ENCODE data around the gene MAN1C1.
"Not testable (repeated sequence)": the region's sequence is repeated elsewhere in the genome, so short reads cannot be mapped to it uniquely, and the experiment has no call there.

Gene MAN1C1

GRCh38 chr1:25583519-25584370 lies 32.8 kb upstream of the MAN1C1 start:
- no peak for DNase-seq

DNA sequence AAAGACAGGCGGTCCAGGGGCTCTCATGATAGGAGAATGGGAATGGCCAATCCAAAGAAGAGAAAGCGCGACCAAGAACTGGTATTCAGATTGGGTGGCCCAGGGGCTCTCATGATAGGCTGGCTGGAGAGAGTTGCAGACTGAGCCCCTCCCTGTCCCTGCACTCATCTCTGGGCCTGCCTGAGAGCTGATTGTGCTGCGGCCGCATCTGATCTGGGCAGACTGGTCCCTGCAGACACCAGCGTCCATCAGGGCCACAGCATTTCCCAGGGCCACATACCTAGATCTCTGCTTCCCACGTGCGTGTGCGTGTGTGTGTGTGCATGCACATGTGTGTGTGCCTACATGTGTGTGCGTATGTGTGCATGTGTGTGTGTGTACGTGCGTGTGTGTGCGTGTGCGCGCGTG lies 30.4 kb upstream of the MAN1C1 start:
- DNase-seq = peak; percentile 83

DNA sequence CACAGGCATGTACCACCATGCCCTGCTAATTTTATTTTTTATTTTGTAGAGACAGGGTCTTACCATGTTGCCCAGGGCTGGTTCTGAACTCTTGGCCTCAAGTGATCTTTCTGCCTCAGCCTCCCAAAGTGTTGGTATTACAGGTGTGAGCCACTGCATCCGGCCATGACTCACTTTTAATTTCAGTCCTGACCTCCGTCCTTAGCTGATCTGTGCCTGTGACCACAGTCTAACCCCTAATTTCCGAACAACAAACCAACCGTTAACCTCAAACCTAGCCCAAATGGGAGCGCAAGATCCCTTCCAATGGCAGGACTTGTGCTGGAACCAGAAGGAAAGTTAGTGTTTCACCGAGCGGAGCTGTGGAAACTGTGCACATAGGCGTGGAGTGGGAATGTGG lies 29.3 kb upstream of the MAN1C1 start:
- no peak for DNase-seq

DNA sequence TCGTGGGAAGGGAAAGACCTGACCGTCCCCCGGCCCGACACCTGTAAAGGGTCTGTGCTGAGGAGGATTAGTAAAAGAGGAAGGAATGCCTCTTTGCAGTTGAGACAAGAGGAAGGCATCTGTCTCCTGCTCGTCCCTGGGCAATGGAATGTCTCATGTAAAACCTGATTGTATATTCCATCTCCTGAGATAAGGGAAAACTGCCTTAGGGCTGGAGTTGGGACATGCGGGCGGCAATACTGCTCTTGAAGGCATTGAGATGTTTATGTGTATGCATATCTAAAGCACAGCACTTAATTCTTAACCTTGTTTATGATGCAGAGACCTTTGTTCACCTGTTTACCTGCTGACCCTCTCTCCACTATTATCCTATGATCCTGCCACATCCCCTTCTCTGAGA lies 28.4 kb upstream of the MAN1C1 start:
- not testable (repeated sequence) for DNase-seq

DNA sequence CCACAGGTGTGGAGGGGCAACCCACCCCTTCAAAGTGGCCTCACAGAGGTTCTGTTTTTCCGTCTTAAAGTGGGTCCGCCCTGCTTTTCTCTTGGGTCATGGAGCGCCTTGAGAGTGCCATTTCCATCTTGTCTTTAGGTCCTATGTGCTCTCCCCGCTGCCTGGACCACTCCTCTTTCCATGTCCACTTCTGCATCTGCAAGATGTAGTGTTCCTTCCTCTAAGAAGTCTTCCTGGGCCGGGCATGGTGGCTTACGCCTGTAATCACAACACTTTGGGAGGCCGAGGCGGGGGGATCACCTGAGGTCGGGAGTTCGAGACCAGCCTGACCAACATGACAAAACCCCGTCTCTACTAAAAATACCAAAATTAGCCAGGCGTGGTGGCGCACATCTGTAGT lies 27.8 kb upstream of the MAN1C1 start:
- not testable (repeated sequence) for DNase-seq

- no peak for DNase-seq
Measured at GRCh38 chr1:25590096-25590824, 26.3 kb upstream of the MAN1C1 start.

GRCh38 chr1:25593861-25594260 lies 22.7 kb upstream of the MAN1C1 start:
- no peak for DNase-seq

DNA sequence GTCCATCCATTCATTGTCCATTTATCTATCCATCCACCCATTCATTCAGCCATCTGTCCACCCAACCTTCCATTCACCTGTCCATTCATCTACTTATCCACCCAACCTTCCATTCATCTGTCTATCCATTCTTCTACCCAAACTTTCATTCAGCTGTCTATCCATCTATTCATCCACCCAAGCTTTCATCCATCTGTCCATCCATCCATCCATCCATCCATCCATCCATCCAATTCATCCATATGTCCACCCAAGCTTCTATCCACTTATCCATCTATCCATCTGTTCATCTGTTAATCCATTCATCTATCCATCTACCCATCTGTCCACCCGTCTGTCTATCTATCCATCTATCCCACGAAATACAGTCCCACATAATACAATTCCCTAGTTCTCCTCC lies 21.6 kb upstream of the MAN1C1 start:
- peak; percentile 83 for DNase-seq

GRCh38 chr1:25596641-25597040 lies 19.9 kb upstream of the MAN1C1 start:
- DNase-seq = not testable (repeated sequence)

GRCh38 chr1:25598879-25599278 lies 17.7 kb upstream of the MAN1C1 start:
- DNase-seq = no peak

DNA sequence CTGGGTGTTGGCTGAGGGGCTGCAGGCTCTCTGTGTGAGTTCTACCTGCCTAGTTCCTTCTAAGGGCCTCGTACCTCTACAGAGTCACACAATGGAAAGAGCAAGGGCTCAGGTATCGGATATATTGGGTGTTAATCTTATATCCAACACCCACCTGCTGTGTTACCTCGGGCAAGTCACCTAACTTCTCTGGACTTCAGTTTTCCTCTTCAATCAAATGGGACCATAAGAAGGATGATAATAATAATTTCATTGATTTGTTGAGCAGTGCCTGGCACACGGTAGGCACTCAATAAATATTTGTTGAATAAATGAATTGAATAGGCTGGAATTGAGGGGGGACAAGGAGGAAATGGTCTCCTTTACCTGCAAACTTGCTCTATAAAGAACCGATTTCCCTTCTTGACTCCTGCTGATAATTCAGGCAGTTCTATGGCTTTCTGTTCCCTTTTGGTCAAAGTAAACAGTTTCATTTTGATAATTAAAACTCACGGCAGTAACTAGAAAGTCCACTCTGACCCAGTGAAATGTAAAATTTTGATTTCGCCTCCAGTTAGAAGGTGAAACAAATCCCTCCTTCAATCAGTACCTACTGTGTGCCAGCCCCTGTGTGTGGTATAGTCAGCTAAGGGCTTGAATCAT lies 16.5 kb upstream of the MAN1C1 start:
- DNase-seq = no peak

GRCh38 chr1:25600971-25601699 lies 15.5 kb upstream of the MAN1C1 start:
- DNase-seq = peak; percentile 26

DNA sequence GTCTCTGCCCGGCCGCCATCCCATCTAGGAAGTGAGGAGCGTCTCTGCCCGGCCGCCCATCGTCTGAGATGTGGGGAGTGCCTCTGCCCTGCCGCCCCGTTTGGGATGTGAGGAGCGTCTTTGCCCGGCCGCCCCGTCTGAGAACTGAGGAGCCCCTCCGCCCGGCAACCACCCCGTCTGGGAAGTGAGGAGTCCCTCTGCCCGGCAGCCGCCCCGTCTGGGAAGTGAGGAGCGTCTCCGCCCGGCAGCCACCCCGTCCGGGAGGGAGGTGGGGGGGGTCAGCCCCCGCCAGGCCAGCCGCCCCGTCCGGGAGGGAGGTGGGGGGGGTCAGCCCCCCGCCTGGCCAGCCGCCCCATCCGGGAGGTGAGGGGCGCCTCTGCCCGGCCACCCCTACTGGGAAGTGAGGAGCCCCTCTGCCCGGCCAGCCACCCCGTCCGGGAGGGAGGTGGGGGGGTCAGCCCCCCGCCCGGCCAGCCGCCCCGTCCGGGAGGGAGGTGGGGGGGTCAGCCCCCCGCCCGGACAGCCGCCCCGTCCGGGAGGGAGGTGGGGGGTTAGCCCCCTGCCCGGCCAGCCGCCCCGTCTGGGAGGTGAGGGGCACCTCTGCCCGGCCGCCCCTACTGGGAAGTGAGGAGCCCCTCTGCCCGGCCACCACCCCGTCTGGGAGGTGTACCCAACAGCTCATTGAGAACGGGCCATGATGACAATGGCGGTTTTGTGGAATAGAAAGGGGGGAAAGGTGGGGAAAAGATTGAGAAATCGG lies 12.6 kb upstream of the MAN1C1 start:
- DNase-seq = not testable (repeated sequence)

DNA sequence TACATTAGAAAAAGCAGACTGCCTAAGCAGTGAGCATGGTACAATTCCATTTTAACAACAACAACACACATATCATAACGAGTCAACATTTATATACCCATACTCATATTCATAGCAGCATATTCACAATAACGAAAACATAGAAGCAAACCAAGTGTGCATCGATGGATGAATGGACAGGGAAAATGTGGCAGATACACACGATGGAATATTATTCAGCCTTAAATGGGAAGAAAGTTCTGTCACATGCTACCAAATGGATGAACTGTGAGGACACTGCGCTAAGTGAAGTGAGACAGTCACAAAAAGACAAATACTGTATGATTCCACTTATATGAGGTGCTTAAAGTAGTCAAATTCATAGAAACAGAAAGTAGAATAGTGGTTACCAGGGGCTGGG lies 9.5 kb upstream of the MAN1C1 start:
- no peak for DNase-seq

DNA sequence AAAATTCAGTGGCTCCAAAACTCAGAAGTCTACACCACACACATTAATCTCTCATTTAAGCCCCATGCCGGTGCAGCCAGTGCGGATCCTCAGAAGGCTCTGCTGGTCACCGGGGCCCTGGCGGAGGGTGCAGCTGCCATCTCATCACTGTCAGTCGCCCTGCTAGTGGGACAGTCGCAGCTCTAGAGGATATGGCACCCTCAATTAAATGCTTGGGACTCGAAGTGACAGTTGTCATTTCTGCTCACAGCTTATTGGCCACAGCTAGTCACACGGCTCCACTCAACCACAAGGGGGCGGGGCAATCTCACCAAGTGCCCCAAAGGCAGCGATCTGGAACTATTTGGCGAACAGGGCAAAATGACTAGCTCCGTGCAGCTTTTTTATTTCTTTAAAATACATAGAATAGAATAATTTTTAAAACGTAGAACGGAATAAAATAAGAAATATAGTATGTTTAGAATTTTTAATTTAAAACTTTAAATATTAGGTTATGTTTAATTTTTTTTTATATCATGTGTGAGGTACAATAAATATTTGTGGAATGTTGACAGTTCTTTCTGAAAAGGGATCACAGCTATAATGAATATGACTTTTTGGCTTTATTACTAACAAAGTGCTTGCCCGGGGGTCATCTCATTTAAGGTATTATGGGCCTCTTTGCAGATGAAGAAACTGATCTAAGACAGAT lies 8.0 kb upstream of the MAN1C1 start:
- DNase-seq = peak; percentile 95

DNA sequence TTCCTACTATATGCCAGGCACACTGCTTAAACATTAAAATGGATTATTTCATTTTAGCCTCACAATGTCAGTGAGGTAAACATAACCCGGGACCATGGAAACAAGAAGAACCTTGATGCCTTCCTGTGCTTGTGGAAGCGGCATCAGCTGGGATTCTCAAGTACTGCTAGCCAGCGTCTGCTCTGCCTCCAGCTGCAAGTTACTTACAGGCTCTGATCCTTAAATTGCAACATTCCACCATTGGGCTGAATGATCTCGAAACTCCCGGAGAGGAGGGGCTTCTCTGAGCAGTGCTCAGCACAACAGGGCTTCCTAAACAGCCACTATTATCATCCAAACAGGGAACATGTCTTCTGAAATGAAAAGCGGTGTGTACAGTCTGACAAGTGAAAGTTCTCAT lies 6.7 kb upstream of the MAN1C1 start:
- peak; percentile 63 for DNase-seq

DNA sequence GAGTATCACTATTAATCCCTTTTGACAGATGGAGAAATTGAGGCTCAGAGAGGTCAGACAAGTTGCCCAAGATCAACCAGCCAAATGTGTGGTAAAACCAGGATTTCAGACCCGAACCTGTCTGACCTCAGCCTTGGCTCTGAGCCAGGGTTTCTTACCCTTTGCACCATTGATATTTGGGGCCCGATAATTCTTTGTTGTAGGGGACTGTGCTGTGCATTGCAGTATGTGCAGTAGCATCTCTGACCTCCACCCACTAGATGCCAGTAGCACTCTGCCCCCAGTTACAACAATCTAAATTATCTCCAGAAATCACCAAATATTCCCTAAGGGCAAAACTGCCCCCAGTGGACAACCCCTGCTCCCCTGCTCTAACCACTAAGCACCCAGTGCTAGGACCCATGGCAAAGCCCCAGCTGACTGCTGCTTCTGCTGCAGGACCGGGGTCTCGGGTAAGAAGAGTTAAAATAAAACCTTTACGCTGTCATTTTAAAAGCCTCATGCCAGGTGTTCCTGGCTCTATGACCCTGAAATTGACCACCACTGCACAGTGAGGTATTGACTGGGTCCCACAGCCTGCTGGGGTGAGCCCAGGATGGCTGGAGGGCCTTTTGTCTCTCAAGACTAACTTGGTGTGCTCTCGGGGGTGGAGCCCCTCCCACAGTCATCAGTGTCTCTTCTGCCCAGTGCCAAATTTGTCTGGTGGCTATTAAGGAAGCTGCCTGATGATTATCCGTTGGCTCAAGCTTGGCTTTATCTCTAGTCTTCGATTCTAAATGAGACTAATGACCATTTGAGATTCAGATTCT lies 5.6 kb upstream of the MAN1C1 start:
- DNase-seq = peak; percentile 53

GRCh38 chr1:25611843-25612242 lies 4.7 kb upstream of the MAN1C1 start:
- DNase-seq = no peak

- no peak for DNase-seq
Measured at GRCh38 chr1:25612421-25612820, 4.2 kb upstream of the MAN1C1 start.

GRCh38 chr1:25613091-25613490 lies 3.5 kb upstream of the MAN1C1 start:
- no peak for DNase-seq

Measured in NCI-H82 (cell line).